GM12875 (cell line): ENCODE data around the gene PHOSPHO1.
A peak's percentile ranks its signal among the peaks of the same experiment; 100 is the strongest.

Experiments
- H3K4me3 ChIP-seq: one replicate; pipeline ENCODE4 v1.5.1; 2011; ENCODE audit warnings: low read depth, low read length, control low read depth
- TF ChIP-seq, protein P1 (sequence below): IDR thresholded peaks from 2 replicates; pipeline ENCODE4 v1.5.1; 2011; ENCODE audit warnings: low read depth, mild to moderate bottlenecking, control low read depth, inconsistent platforms, low read length, moderate library complexity, borderline replicate concordance; ENCODE audit not compliant: insufficient read depth

Gene PHOSPHO1

DNA sequence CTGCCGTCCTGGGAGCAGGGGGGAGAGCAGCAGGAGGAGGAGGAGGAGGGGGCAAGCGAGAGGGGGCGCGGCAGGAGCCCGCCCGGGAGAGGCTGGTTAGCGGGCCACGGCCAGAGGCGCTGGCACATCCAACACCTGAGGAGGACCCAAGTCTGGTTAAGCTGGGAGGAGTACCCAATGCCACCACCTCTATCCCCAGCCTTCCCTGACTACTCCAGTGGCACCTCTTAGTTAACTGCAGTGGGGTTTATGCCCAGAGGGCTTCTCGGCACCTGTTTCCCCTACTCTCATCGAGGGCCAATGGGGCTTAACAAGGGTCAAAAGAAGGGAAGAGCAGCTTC is 5.6 kb downstream of the PHOSPHO1 start:
- TF ChIP-seq, protein P1, sequence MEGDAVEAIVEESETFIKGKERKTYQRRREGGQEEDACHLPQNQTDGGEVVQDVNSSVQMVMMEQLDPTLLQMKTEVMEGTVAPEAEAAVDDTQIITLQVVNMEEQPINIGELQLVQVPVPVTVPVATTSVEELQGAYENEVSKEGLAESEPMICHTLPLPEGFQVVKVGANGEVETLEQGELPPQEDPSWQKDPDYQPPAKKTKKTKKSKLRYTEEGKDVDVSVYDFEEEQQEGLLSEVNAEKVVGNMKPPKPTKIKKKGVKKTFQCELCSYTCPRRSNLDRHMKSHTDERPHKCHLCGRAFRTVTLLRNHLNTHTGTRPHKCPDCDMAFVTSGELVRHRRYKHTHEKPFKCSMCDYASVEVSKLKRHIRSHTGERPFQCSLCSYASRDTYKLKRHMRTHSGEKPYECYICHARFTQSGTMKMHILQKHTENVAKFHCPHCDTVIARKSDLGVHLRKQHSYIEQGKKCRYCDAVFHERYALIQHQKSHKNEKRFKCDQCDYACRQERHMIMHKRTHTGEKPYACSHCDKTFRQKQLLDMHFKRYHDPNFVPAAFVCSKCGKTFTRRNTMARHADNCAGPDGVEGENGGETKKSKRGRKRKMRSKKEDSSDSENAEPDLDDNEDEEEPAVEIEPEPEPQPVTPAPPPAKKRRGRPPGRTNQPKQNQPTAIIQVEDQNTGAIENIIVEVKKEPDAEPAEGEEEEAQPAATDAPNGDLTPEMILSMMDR = no peak
- H3K4me3 ChIP-seq = no peak overlapping the region

DNA sequence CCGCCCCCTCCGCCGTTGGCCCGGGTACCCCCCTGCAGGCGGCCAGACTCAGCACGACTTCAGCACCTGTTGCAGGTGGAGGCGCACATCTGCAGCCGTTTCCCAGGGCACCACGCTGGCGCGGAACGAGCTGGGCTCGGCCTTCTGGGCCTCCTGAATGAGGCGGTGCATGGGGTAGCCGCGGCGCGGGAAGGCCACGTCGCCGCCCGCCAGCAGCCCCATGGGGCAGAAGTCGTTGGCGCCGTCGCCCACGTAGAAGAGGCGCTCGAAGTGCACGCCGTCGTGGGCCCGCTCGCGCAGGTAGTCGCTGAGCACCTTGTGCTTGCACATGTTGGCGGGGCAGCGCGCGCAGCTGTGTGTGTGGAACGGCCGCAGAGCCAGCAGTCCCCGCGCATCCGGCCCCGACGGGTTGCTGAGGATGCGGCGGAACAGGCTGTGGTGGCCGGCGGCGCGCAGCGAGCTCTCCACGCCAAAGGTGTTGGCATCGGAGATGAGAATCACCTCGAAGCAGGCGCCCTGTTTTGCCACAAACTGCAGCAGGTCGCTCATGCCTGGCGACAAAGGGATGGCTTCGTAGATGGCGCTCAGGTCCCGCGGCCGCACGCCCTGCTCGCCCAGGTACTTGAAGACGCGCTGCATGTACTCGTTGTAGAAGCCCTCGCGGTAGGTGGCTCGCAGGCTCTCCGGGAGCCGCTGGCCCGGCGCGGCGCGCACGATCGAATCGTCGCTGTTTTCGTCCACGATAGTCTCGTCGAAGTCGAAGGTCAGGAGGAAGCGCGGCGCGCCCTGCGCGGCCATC is 6.2 kb downstream of the PHOSPHO1 start:
- H3K4me3 ChIP-seq = no peak overlapping the region
- TF ChIP-seq, protein P1 = no peak

DNA sequence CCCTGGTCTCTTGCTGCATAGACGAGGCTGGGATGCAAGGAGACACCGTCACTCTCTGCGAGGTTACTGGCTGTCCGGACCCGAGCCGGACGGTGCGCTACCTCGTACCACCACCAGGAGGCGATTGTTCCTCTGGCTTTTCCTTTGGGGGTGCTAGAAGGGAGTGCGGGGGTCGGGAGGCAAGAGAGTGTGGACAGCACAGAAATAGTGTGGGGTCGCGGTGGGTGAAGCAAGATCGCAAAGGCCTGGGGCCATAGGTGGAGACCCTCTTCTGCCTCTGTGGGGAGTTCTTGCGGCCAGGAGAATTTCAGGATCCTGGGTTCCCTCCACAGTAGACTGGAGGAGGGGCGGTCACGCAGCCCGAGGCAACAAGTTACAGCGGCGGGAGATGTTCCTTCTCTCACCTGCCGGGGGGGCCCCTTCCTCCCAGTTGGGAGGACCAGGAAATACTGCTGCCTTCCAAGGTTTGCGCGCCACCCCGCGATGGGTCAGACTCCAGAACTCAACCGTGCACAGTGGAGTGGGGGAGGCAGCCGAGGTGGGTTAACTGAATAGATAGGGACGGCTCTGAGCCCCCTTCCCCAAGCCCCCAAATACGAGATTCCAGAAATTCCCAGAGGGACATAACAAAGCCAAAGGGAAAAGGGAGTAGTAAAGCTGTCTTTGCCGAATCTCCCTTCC is 6.9 kb downstream of the PHOSPHO1 start:
- no peak overlapping the region for H3K4me3 ChIP-seq
- TF ChIP-seq, protein P1 = peak; percentile 92

DNA sequence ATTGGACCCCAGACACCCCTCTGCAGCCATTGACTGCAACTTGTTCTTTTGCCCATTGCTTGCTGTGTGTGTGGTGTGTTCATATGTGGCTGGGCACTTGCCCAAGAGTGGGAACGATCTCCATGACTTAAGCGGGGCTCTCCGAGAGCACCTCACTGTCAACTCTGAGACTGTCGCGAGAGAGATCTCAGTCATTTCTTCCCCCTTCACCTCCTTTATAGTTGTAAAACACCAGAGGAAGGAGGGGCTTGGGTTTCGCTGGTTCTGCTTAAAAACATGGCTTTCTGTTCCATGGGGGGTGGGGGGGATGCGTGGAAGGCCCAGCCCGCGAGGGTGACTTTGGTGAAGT is 7.4 kb downstream of the PHOSPHO1 start:
- TF ChIP-seq, protein P1 = no peak
- H3K4me3 ChIP-seq = no peak overlapping the region

DNA sequence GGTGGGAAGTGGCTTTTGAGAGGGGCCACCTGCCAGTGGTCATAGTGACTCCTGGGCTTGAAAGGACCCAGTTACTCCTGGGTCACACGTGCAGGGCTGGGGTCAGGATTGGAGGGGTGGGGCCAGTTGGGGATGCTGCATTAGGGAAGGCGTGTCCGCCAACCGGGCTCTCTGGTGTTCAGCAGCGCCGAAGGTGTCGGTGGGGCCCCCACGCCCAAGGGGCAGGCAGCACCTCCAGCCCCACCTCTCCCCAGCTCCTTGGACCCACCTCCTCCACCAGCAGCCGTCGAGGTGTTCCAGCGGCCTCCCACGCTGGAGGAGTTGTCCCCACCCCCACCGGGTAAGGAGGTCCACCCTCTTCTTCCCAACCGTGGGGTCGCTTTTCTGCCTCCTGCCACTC is 10.6 kb downstream of the PHOSPHO1 start:
- TF ChIP-seq, protein P1 = no peak
- no peak overlapping the region for H3K4me3 ChIP-seq

DNA sequence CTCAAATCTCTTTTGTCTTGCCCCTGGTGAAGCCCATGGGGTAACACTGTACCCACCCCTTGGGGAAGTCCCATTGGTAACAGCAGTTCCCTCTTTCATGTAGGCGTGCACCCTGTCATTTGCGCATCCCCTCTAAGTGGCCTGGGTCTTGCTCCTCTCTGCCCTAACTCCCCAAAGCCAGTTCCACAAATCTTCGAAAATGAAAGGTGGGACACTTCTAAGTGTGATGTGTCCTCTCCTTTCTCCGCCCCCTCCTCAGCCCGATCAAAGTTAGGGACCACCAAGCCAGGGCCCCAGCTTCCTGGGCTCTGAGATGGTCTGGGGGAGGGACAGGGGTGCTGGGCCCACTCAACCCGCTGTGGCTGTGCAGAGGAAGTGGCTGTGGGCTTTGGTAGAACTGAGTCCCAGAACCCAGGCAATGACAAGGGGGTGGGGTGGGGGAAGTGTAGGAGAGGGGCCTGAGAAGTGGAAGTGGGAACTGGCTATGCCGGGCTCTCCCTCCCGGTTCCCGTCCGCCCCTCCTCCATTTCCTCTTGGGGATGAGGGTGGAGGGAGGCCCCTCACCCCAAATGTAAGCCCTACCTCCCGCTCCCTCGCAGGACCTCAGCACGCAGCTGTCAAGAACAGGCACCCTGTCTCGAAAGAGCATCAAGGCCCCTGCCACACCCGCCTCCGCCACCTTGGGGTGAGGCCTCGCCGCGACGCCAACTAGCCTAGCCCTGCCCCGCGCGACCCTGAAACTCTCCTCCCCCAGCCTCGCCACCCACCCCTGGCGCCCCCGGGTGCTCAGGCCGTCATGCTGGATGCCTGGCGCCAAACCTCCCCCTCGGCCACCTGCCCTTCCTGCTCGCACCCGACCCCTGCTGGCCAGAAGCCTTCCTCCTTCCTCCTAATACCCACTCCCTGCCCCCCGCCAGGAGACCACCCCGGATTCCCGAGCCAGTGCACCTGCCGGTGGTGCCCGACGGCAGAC is 11.4 kb downstream of the PHOSPHO1 start:
- TF ChIP-seq, protein P1 = peak; percentile 74
- no peak overlapping the region for H3K4me3 ChIP-seq
